Bronchial epithelial cell (primary cell): Measurements from ENCODE around the gene SH3PXD2B. TPM values are rescaled to one million over a fixed set of nuclear protein-coding genes. Genes with fewer than 3 reads are reported as not detected.
A peak's percentile ranks its signal among the peaks of the same experiment; 100 is the strongest.

Experiments used
- DNase-seq: peaks from one replicate; pipeline ENCODE4 v3.0.0-alpha.2; 2010; ENCODE audit warnings: low read depth
- FAIRE-seq: peaks from 2 replicates; lab custom pipeline; 2011; peaks lifted over from hg19 to GRCh38; lab: Jason Lieb, UNC
- H3K27me3 ChIP-seq: 2 replicates; pipeline ENCODE4 v1.5.1; 2011; ENCODE audit warnings: low read length; ENCODE audit not compliant: control insufficient read depth, insufficient read depth
- H3K36me3 ChIP-seq: 2 replicates; pipeline ENCODE4 v1.5.1; 2011; ENCODE audit warnings: low read length; ENCODE audit not compliant: control insufficient read depth, insufficient read depth
- H3K4me3 ChIP-seq: 2 replicates; pipeline ENCODE4 v1.5.1; 2011; ENCODE audit warnings: mild to moderate bottlenecking, low read depth, low read length, control low read depth
- total RNA-seq: library from RNA; depleted of rRNA; stranded (reverse); fragments of >200 nt; gene quantifications from 2 replicates; pipeline ENCODE4 v1.2.1, GENCODE V29; 2014
- TF ChIP-seq, protein P1 (sequence below): IDR thresholded peaks from 2 replicates; pipeline ENCODE4 v1.5.1; 2011; ENCODE audit warnings: mild to moderate bottlenecking, moderate library complexity, low read length, control low read depth, inconsistent platforms; ENCODE audit not compliant: insufficient read depth, severe bottlenecking

The SH3PXD2B gene
- total RNA-seq, 1 donor from 2014 or later = 10.0 TPM

DNA sequence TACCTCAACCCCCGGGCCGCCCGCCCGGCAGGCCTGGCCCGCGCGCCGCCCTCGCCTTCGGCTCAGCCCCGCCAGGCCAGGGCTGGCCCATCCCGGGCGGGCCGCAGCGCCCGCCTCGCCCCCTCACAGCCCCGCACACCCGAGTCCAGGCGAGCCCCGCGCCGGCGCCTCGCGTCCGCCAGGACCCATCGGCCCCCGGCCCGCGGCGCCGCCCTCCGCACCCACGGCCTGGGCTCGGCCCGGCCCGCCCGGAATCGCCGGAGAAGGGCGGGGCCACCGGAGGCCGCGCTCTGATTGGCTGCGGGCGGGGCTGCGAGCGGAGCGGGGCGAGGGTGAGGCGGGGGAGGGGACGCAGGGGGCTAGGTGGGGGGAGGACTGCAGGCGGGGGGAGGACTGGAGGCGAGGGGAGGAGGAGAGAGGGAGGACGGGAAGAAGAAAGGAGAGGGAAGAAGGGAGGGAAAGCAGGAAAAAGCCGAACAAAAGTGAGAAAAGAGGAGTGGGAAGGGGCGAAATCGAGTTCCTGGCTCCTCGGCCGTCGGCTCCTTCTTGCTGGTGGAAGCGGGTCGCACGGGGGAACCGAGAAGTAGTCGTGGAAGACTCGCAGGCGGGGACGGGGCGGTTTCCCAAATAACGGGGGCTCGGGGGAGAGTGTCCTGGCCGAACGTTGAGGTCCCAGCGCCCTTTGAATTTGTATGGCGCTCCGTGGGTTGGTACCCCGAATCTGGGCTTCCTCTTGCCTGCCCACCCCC, 170.3 kb downstream of the SH3PXD2B start:
- DNase-seq = peak; percentile 38
- no peaks in the 10 kb centered on the region for H3K27me3 ChIP-seq
- H3K4me3 ChIP-seq = peak overlapping the region; percentile 87
- no peak for FAIRE-seq
- no peaks in the 10 kb centered on the region for H3K36me3 ChIP-seq
- TF ChIP-seq, protein P1, sequence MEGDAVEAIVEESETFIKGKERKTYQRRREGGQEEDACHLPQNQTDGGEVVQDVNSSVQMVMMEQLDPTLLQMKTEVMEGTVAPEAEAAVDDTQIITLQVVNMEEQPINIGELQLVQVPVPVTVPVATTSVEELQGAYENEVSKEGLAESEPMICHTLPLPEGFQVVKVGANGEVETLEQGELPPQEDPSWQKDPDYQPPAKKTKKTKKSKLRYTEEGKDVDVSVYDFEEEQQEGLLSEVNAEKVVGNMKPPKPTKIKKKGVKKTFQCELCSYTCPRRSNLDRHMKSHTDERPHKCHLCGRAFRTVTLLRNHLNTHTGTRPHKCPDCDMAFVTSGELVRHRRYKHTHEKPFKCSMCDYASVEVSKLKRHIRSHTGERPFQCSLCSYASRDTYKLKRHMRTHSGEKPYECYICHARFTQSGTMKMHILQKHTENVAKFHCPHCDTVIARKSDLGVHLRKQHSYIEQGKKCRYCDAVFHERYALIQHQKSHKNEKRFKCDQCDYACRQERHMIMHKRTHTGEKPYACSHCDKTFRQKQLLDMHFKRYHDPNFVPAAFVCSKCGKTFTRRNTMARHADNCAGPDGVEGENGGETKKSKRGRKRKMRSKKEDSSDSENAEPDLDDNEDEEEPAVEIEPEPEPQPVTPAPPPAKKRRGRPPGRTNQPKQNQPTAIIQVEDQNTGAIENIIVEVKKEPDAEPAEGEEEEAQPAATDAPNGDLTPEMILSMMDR = no peak

DNA sequence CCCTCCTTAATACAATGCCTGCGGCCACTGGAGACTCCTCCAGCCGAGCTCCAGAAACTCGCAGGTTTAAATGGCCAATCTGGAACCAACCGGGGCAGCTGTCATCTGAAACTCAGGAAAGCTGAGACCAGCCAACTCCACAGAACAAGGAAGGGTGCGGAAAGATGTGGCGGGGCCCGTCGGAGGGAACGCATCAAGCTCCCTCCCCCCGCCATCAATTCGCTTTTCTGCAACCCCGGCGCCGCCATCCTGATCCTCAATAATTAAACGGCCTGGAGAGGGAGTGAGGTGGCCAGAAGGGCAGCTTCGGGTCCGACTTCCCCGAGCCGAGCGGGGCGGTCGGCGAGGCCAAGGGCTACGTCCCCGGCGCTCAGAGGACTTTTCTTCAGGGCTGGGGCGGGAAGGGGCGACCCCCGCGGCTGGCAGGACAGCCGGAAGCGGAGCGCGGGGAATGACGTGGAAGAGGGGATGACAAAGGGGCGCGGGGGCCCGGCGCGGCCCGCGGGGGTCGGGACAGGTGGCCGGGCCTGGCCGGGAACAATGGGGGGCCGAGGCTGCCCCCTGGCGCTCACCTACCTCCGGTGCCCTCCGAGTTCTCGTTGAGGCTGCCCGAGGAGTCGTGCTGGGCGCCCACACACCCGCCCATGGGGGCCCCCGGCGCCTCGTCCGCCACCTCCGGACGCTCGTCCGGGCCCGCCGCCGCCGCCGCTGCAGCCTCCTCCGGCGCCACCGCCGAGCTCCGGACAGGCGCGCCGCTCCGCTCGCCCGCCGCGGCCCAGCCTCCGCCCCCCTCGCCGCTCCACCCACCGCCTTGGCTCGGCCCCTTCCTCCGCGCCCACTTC, 171.1 kb downstream of the SH3PXD2B start, which contains the start of gene UBTD2:
TSS of gene UBTD2 (minus strand) at position 745 of the 842 bp plus-strand sequence. CDS start at position 646, 99 bp downstream.
- TF ChIP-seq, protein P1 = peak; percentile 55

DNA sequence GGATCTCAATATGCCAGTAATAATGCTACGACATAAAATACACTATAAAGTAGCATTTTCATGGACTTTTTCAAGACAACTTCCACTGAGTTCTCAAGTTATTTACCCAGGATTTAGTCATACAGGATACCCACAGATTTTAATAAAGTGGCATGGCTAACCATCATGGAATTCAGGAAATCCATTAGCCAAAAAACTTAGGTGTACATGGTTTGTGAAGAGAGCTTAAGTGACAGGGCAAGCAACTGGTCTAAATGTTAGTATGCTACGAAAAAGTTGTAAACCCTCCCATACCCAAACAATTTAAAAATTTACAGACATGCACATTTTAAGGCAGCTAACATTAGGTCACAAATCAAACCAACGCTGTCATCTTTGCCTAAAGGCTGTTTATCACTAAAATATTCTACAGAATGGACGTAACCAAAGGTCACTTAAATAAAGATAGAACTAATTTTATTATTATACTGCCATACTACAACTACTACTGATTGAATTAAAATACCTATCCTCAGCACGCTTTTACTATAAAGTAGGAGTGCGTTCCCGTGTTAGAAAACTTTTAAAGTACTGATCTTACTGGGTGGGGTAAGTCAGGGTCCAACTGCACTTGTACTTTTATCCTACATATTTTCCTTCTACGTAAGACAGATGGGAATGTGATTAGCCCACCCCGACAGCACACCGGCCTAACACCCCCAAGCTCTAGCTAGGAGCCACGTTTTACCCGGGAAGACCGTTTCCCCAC, 171.9 kb downstream of the SH3PXD2B start:
- peak; percentile 74 for DNase-seq
- FAIRE-seq = no peak
- H3K27me3 ChIP-seq = no peaks in the 10 kb centered on the region
- H3K36me3 ChIP-seq = no peaks in the 10 kb centered on the region
- H3K4me3 ChIP-seq = peak overlapping the region; percentile 87
- TF ChIP-seq, protein P1 = no peak

More for the DNA sequence above, 171.1 kb downstream of the SH3PXD2B start, which contains the start of gene UBTD2:
- peak within 1 kb of the TSS; percentile 87 for H3K4me3 ChIP-seq
- no peaks in the 10 kb centered on the region for H3K36me3 ChIP-seq
- no peaks in the 10 kb centered on the region for H3K27me3 ChIP-seq
- FAIRE-seq (no peak), DNase-seq (peak; percentile 46)

DNA sequence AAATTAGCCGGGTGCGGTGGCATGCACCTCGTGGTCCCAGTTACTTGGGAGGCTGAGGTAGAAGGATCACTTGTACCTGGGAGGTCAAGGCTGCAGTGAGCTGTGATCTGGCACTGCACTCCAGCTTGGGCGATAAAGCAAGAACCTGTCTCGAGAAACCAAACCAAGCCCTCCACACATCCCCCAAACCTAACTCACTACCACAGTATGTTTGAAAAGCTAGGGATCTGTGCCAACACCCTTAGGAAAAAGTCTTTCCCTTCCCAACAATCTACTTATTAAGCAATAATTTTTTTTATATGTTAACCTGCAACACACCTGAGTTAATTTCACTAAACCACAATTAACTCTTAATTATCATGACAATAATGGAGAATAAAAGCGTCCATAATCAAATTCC, 173.0 kb downstream of the SH3PXD2B start:
- H3K27me3 ChIP-seq = no peaks in the 10 kb centered on the region
- TF ChIP-seq, protein P1 = no peak
- H3K36me3 ChIP-seq = no peaks in the 10 kb centered on the region
- DNase-seq = no peak
- no peak for FAIRE-seq
- peak overlapping the region; percentile 1 for H3K4me3 ChIP-seq

DNA sequence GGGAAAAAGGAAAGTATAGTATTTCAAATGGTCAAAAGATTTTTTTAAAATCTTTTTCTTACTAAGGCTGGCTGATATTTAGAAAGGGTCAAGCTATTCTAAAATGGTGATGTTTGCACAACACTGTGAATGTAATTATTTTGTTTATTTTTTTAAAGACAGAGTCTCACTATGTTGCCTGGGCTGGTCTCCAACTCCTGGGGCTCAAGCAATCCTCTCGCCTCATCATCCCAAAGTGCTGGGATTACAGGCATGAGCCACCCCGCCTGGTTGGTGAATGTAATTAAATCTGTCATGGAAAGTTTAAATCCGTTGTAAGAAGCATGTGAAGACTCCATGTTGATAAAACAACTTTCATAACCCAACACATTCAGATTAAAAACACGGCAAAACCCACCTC, 173.4 kb downstream of the SH3PXD2B start:
- Histone ChIP-seq H3K27me3 (no peaks in the 10 kb centered on the region), H3K36me3 (no peaks in the 10 kb centered on the region), H3K4me3 (no peak overlapping the region)
- no peak for FAIRE-seq
- no peak for DNase-seq
- TF ChIP-seq, protein P1 = no peak
